Cardiac fibroblast (primary cell): ENCODE measurements around the gene VAT1.
A peak's percentile ranks its signal among the peaks of the same experiment; 100 is the strongest.
"Not testable (repeated sequence)": the region's sequence is repeated elsewhere in the genome, so short reads cannot be mapped to it uniquely, and the experiment has no call there.

Source experiments
- DNase-seq, 2 donors: peaks; one replicate each; pipeline versions ENCODE4 v3.0.0 to v3.0.0-alpha.2; 2010; ENCODE audit warnings: low read depth in 2 of 2
- H3K4me3 ChIP-seq, 2 donors: replicated peaks in 1 of 2; 1 replicate in 1 of 2; 2 replicates in 1 of 2; pipeline ENCODE4 v1.5.1; 2011; ENCODE audit warnings: low read depth in 2 of 2, low read length in 2 of 2, mild to moderate bottlenecking in 2 of 2, moderate library complexity in 1 of 2
- CTCF ChIP-seq: IDR thresholded peaks from one replicate; pipeline ENCODE4 v1.5.1; 2011; ENCODE audit warnings: low read depth, mild to moderate bottlenecking, low read length, inconsistent platforms

Gene VAT1

DNA sequence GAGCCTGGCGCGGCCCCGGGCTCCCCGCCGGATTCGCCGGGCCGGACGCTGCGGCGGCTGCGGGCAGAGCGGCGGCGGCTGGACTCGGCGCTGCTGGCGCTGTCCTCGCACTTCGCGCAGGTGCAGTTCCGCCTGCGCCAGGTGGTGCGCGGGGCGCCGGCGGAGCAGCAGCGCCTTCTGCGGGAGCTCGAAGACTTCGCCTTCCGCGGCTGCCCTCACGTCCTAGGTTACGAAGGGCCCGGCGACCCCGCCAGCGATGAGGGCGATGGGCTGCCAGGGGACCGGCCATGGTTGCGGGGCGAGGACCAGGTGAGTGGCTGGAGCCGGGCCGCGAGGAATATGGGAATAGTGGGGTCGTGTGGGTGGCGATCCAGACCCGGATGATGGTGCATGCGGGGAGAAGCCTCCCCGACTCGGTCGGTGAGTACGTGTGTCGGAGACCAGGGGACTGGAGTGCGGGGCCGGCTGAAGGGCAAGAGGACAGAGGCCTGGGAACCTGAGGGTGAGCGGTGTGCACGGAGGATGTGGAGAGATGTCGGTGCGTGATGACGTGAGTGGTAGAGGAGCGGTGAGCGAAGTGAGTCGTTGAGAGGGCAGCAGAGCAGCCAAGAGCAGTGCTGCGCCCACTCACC is 41.3 kb downstream of the VAT1 start:
- H3K4me3 ChIP-seq, result peak overlapping the region; percentile 77 to 93
- DNase-seq, result peak; percentile 53 to 59
- TF ChIP-seq CTCF, result no peak

DNA sequence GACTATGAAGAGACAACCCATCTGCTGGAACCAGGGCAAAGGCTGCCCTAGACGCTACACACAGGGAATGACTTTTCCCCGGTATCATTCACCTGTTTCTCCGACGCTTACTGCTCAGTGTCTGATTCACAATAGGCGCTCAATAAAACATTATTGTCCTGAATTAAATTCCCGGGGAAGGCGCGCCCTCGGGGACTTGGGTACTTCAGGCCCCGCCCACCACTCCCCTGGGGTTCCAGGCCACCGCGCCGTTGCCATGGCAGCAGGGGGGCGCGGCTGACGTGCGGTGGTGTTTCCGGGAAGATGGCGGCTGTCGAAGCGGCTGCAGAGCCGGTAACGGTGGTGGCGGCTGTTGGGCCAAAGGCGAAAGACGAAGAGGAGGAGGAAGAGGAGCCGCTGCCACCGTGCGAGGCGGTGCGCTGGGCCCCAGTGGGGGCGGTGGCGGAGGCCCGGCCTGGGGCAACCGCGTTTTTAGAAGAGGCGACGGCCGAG is 41.9 kb downstream of the VAT1 start, which contains the start of gene RUNDC1:
Gene RUNDC1, plus strand, starts transcription at position 292 of the 492 bp plus-strand sequence. Its CDS starts 12 bp downstream, at position 304.
- TF ChIP-seq CTCF, result no peak
- peak within 1 kb of the TSS; percentile 77 to 93 for H3K4me3 ChIP-seq
- peak; percentile 86 to 89 for DNase-seq

- TF ChIP-seq CTCF, result no peak
- DNase-seq, result peak; percentile 45 to 49
- H3K4me3 ChIP-seq, result peak within 1 kb of the TSS; percentile 77 to 93
Observed at GRCh38 chr17:42979511-42980273, 42.5 kb downstream of the VAT1 start, which contains the start of gene PTGES3L. Gene PTGES3L, minus strand, starts transcription at chr17:42980080. Its CDS starts 27 bp downstream, at chr17:42980053.

DNA sequence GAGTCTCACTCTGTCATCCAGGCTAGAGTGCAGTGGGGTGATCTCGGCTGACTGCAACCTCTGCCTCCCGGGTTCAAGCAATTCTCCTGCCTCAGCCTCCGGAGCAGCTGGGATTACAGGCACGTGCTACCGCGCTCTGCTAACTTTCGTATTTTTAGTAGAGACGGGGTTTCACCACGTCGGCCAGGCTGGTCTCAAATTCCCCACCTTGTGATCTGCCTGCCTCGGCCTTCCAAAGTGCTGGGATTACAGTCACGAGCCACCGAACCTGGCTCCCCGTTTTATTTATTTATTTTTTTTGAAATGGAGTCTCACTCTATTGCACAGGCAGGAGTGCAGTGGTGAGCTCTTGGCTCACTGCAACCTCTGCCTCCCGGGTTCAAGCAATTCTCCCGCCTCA is 46.5 kb downstream of the VAT1 start:
- H3K4me3 ChIP-seq, DNase-seq: not testable (repeated sequence)

DNA sequence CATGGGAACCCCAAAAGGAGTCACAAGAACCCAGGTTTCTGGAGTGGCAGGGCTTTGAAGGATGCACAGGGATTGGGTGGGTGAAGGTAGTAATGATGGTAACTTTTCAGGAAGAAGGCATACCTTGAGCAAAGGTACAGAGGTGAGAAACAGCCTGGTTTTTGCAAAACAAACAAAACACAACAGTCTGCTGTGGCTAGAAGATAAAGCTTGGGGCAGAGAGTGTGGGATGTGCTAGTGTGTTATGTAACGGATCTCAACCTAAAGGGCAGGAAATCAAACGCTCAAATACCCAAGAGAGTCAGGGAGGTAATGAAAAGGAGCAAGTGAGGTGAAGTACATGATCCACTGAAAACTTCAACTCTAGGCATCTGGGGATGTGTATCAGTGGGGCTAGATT is 46.9 kb downstream of the VAT1 start:
- no peak for TF ChIP-seq CTCF
- no peak for DNase-seq
- no peak overlapping the region for H3K4me3 ChIP-seq

GRCh38 chr17:42973323-42973722 is 48.9 kb downstream of the VAT1 start:
- DNase-seq, H3K4me3 ChIP-seq: not testable (repeated sequence)

- no peak for TF ChIP-seq CTCF
- H3K4me3 ChIP-seq, result no peak overlapping the region
- DNase-seq, result no peak
Observed at GRCh38 chr17:42971589-42971988, 50.6 kb downstream of the VAT1 start.
